MM.1S (cell line): ENCODE measurements around the gene AGPAT3.

Experiments used
- DNase-seq: peaks from one replicate; pipeline ENCODE4 v3.0.0-alpha.2; 2015
- H2AFZ ChIP-seq: fragments of 300-600 bp; sonication (generic); 2 replicates; pipeline ENCODE4 v1.6.0; 2016; ENCODE audit warnings: antibody characterized with exemption, low read length
- H3F3A ChIP-seq: fragments of 300-600 bp; sonication (generic); 2 replicates; pipeline ENCODE4 v1.6.1; 2016; ENCODE audit warnings: mild to moderate bottlenecking, antibody characterized with exemption, low read length, moderate library complexity, mixed read lengths; ENCODE audit not compliant: insufficient read depth
- H3K27ac ChIP-seq: fragments of 300-600 bp; sonication (generic); 2 replicates; pipeline ENCODE4 v1.5.1; 2016; ENCODE audit warnings: mild to moderate bottlenecking, low read length
- H3K27me3 ChIP-seq: fragments of 300-600 bp; sonication (generic); replicated peaks from 2 replicates; pipeline ENCODE4 v1.6.0; 2016; ENCODE audit warnings: low read length; ENCODE audit not compliant: insufficient read depth
- H3K36me3 ChIP-seq: fragments of 300-600 bp; sonication (generic); replicated peaks from 2 replicates; pipeline ENCODE4 v1.6.1; 2016; ENCODE audit warnings: mild to moderate bottlenecking, low read length, mixed read lengths; ENCODE audit not compliant: insufficient read depth
- H3K4me1 ChIP-seq: fragments of 300-600 bp; sonication (generic); 2 replicates; pipeline ENCODE4 v1.6.1; 2016; ENCODE audit warnings: low read length, mixed read lengths
- H3K4me2 ChIP-seq: fragments of 300-600 bp; sonication (generic); 2 replicates; pipeline ENCODE4 v1.6.0; 2016; ENCODE audit warnings: low read depth, low read length
- H3K4me3 ChIP-seq: fragments of 300-600 bp; sonication (generic); 2 replicates; pipeline ENCODE4 v1.5.1; 2016; ENCODE audit warnings: low read length, mixed read lengths
- H3K79me2 ChIP-seq: fragments of 300-600 bp; sonication (generic); 2 replicates; pipeline ENCODE4 v1.6.1; 2016; ENCODE audit warnings: mixed run types, low read length, mixed read lengths
- H3K9ac ChIP-seq: fragments of 300-600 bp; sonication (generic); 2 replicates; pipeline ENCODE4 v1.6.1; 2016; ENCODE audit warnings: low read length, mixed read lengths
- H3K9me2 ChIP-seq: fragments of 300-600 bp; sonication (generic); replicated peaks from 2 replicates; pipeline ENCODE4 v1.6.1; 2016; ENCODE audit warnings: mild to moderate bottlenecking, low read length, mixed read lengths; ENCODE audit not compliant: insufficient read depth
- H3K9me3 ChIP-seq: fragments of 300-600 bp; sonication (generic); replicated peaks from 2 replicates; pipeline ENCODE4 v1.6.1; 2016; ENCODE audit warnings: mild to moderate bottlenecking, low read length, mixed read lengths; ENCODE audit not compliant: insufficient read depth
- H4K20me1 ChIP-seq: fragments of 300-600 bp; sonication (generic); 2 replicates; pipeline ENCODE4 v1.6.1; 2016; ENCODE audit warnings: mild to moderate bottlenecking, low read length, moderate library complexity, mixed read lengths; ENCODE audit not compliant: insufficient read depth
- CTCF ChIP-seq: fragments of 300-600 bp; sonication (generic); IDR thresholded peaks from 2 replicates; pipeline ENCODE4 v1.5.1; 2016; ENCODE audit warnings: antibody characterized with exemption, low read length, mixed read lengths
- EZH2 ChIP-seq: fragments of 300-600 bp; sonication (generic); optimal IDR thresholded peaks from 2 replicates; pipeline ENCODE3; 2017; ENCODE audit warnings: low read depth, mild to moderate bottlenecking, antibody characterized with exemption, low read length, mixed read lengths
- EZH2phosphoT487 ChIP-seq: fragments of 300-600 bp; sonication (generic); IDR thresholded peaks from 2 replicates; pipeline ENCODE4 v1.6.1; 2018; ENCODE audit warnings: antibody characterized with exemption, low read length

Gene AGPAT3

GRCh38 chr21:43835050-43835449, 30.0 kb upstream of the AGPAT3 start:
- TF ChIP-seq EZH2 (no peak), CTCF (no peak), EZH2phosphoT487 (no peak)
- Histone ChIP-seq H3K27me3 (peaks cover 80% of the 10 kb centered on the region), H3F3A (no peaks in the 10 kb centered on the region), H4K20me1 (no peaks in the 10 kb centered on the region), H3K79me2 (no peaks in the 10 kb centered on the region), H3K36me3 (no peaks in the 10 kb centered on the region), H3K9ac (no peak overlapping the region), H3K4me3 (no peak overlapping the region), H3K9me2 (no peaks in the 10 kb centered on the region), H3K4me1 (no peaks in the 10 kb centered on the region), H3K9me3 (no peaks in the 10 kb centered on the region), H3K27ac (no peak overlapping the region), H3K4me2 (no peak overlapping the region), H2AFZ (no peak overlapping the region)
- no peak for DNase-seq

- Histone ChIP-seq H3K4me3 (no peak overlapping the region), H3K4me2 (no peak overlapping the region)
- no peak for DNase-seq
Observed at GRCh38 chr21:43835861-43836260, 29.2 kb upstream of the AGPAT3 start.

GRCh38 chr21:43836616-43837015, 28.4 kb upstream of the AGPAT3 start:
- H3K27ac ChIP-seq: no peak overlapping the region
- no peaks in the 10 kb centered on the region for H3F3A ChIP-seq
- H3K4me3 ChIP-seq: no peak overlapping the region
- no peaks in the 10 kb centered on the region for H3K4me1 ChIP-seq
- no peaks in the 10 kb centered on the region for H3K9me3 ChIP-seq
- H3K9ac ChIP-seq: no peak overlapping the region
- TF ChIP-seq EZH2phosphoT487 (no peak), EZH2 (no peak), CTCF (no peak)
- no peaks in the 10 kb centered on the region for H4K20me1 ChIP-seq
- no peaks in the 10 kb centered on the region for H3K79me2 ChIP-seq
- no peak for DNase-seq
- H3K4me2 ChIP-seq: no peak overlapping the region
- H3K27me3 ChIP-seq: peaks cover 65% of the 10 kb centered on the region
- H3K9me2 ChIP-seq: no peaks in the 10 kb centered on the region
- H3K36me3 ChIP-seq: no peaks in the 10 kb centered on the region
- H2AFZ ChIP-seq: no peak overlapping the region

More at GRCh38 chr21:43835861-43836260, 29.2 kb upstream of the AGPAT3 start:
- Histone ChIP-seq H4K20me1 (no peaks in the 10 kb centered on the region), H3K9ac (no peak overlapping the region), H3K27me3 (peaks cover 73% of the 10 kb centered on the region), H3K9me3 (no peaks in the 10 kb centered on the region), H3K9me2 (no peaks in the 10 kb centered on the region), H2AFZ (no peak overlapping the region), H3K4me1 (no peaks in the 10 kb centered on the region), H3K79me2 (no peaks in the 10 kb centered on the region), H3K36me3 (no peaks in the 10 kb centered on the region), H3K27ac (no peak overlapping the region), H3F3A (no peaks in the 10 kb centered on the region)
- TF ChIP-seq CTCF (no peak), EZH2phosphoT487 (no peak), EZH2 (no peak)
